Measurements from ENCODE around the gene HOPX.

GRCh38 chr4:56654238-56654632 lies 26.9 kb downstream of the HOPX start:
- no peak for TF ChIP-seq CTCF (IDR thresholded peaks at IDR 0.05)
- TF ChIP-seq POLR2A (IDR thresholded peaks at IDR 0.05) = no peak
